Measurements from ENCODE around the gene CTNNA2.

DNA sequence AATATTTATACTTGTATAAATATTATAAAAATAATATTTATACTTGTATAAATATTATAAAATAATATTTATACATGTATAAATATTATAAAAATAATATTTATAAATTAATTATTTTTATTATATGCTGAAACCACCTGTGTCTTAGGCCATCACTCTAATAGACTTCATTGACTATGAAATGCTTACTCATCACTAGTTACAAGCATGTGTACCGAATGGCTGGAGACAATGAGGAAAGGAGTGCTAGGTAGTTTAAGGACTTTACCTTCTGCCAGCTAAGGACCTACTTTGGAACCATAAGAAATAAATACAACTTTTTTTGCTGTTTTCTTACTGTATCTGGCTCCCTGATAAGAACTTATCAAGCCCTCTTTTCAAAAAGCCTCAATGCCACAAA is 562.9 kb downstream of the CTNNA2 start:
- TF ChIP-seq, protein P1, sequence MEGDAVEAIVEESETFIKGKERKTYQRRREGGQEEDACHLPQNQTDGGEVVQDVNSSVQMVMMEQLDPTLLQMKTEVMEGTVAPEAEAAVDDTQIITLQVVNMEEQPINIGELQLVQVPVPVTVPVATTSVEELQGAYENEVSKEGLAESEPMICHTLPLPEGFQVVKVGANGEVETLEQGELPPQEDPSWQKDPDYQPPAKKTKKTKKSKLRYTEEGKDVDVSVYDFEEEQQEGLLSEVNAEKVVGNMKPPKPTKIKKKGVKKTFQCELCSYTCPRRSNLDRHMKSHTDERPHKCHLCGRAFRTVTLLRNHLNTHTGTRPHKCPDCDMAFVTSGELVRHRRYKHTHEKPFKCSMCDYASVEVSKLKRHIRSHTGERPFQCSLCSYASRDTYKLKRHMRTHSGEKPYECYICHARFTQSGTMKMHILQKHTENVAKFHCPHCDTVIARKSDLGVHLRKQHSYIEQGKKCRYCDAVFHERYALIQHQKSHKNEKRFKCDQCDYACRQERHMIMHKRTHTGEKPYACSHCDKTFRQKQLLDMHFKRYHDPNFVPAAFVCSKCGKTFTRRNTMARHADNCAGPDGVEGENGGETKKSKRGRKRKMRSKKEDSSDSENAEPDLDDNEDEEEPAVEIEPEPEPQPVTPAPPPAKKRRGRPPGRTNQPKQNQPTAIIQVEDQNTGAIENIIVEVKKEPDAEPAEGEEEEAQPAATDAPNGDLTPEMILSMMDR (IDR thresholded peaks at IDR 0.05) = no peak
- TF ChIP-seq, protein P2, sequence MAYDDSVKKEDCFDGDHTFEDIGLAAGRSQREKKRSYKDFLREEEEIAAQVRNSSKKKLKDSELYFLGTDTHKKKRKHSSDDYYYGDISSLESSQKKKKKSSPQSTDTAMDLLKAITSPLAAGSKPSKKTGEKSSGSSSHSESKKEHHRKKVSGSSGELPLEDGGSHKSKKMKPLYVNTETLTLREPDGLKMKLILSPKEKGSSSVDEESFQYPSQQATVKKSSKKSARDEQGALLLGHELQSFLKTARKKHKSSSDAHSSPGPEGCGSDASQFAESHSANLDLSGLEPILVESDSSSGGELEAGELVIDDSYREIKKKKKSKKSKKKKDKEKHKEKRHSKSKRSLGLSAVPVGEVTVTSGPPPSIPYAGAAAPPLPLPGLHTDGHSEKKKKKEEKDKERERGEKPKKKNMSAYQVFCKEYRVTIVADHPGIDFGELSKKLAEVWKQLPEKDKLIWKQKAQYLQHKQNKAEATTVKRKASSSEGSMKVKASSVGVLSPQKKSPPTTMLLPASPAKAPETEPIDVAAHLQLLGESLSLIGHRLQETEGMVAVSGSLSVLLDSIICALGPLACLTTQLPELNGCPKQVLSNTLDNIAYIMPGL (CRISPR knock-in tag; IDR thresholded peaks at IDR 0.05; ENCODE audit: borderline replicate concordance) = no peak
- no peak for TF ChIP-seq RCOR1 (IDR thresholded peaks at IDR 0.05; ENCODE audit: low read depth, low read length)
- no peak for TF ChIP-seq ZNF302 (CRISPR knock-in tag; IDR thresholded peaks at IDR 0.05)
- no peak for TF ChIP-seq MYC (IDR thresholded peaks at IDR 0.05; ENCODE audit: borderline replicate concordance, low read length)
- TF ChIP-seq SREBF2 (IDR thresholded peaks at IDR 0.05) = no peak
- TF ChIP-seq SMC3 (IDR thresholded peaks at IDR 0.05) = no peak

Measured in A549 (cell line).